CD4-positive, alpha-beta T cell (primary cell): ENCODE data around the gene AGRN. TPM values are rescaled to one million over a fixed set of nuclear protein-coding genes. Genes with fewer than 3 reads are reported as not detected.
"Not testable (repeated sequence)": the region's sequence is repeated elsewhere in the genome, so short reads cannot be mapped to it uniquely, and the experiment has no call there.

Experiments
- ATAC-seq: fragments of 200-7000 bp; cut with Tn5 transposase; one replicate; pipeline ENCODE4 v1.10.0; 2022; ENCODE audit warnings: mild to moderate bottlenecking; ENCODE audit not compliant: poor library complexity
- CTCF ChIA-PET: fragments of 350-600 bp; sonication (Branson Sonifier 250); formaldehyde crosslinking; loops from one replicate; lab custom pipeline; 2021; ENCODE audit warnings: antibody characterized with exemption, inconsistent platforms; lab: Charles Lee
- POLR2A ChIA-PET: fragments of 350-600 bp; sonication (Branson Sonifier 250); formaldehyde crosslinking; loops from one replicate; lab custom pipeline; 2021; ENCODE audit warnings: antibody characterized with exemption, inconsistent platforms; lab: Charles Lee
- DNase-seq, 14 experiments: peaks; one replicate each; pipeline ENCODE4 v3.0.0-alpha.2; 2013 to 2020; ENCODE audit warnings: mixed read lengths in 2 of 14
- H3K27ac ChIP-seq, 2 donors: one replicate each; pipeline versions ENCODE4 v1.5.1 to v1.7.0; 2013; ENCODE audit warnings: low read length in 2 of 2, low read depth in 1 of 2, mild to moderate bottlenecking in 1 of 2
- H3K27me3 ChIP-seq, 2 experiments: 1 replicate in 1 of 2; 2 replicates in 1 of 2; pipeline versions ENCODE4 v1.6.1 to v1.7.0; 2013; ENCODE audit warnings: low read length in 2 of 2, control low read depth in 1 of 2, mild to moderate bottlenecking in 1 of 2, moderate library complexity in 1 of 2; ENCODE audit not compliant: insufficient read depth in 2 of 2, control insufficient read depth in 1 of 2
- H3K36me3 ChIP-seq: one replicate; pipeline ENCODE4 v1.6.1; 2013; ENCODE audit warnings: low read length, control low read depth; ENCODE audit not compliant: insufficient read depth
- H3K4me1 ChIP-seq: one replicate; pipeline ENCODE4 v1.6.1; 2013; ENCODE audit warnings: low read length, control low read depth; ENCODE audit not compliant: insufficient read depth
- H3K4me3 ChIP-seq: one replicate; pipeline ENCODE4 v1.5.1; 2013; ENCODE audit warnings: mild to moderate bottlenecking, low read length, moderate library complexity
- H3K9me3 ChIP-seq, 2 experiments: 1 replicate in 1 of 2; 2 replicates in 1 of 2; pipeline versions ENCODE4 v1.6.1 to v1.7.0; 2013; ENCODE audit warnings: low read length in 2 of 2, mild to moderate bottlenecking in 2 of 2, control low read depth in 1 of 2, moderate library complexity in 1 of 2; ENCODE audit not compliant: control insufficient read depth in 1 of 2, insufficient read depth in 1 of 2
- H3K27ac Mint-ChIP-seq: one replicate; pipeline ENCODE4 v1.8.0; 2020; ENCODE audit warnings: mixed read lengths
- H3K27me3 Mint-ChIP-seq: one replicate; pipeline ENCODE4 v1.8.0; 2021; ENCODE audit warnings: mixed read lengths
- H3K36me3 Mint-ChIP-seq: one replicate; pipeline ENCODE4 v1.8.0; 2021; ENCODE audit warnings: low read depth, mixed read lengths
- H3K4me1 Mint-ChIP-seq: one replicate; pipeline ENCODE4 v1.8.0; 2021; ENCODE audit warnings: low read depth, mixed read lengths
- H3K4me3 Mint-ChIP-seq: one replicate; pipeline ENCODE4 v1.8.0; 2020; ENCODE audit warnings: mild to moderate bottlenecking, mixed read lengths
- H3K9me3 Mint-ChIP-seq: one replicate; pipeline ENCODE4 v1.8.0; 2020; ENCODE audit warnings: mixed read lengths
- CTCF ChIP-seq: fragments of 200-600 bp; IDR thresholded peaks from one replicate; pipeline ENCODE4 v1.8.0; 2022; ENCODE audit warnings: antibody characterized with exemption, mild to moderate bottlenecking
- intact Hi-C, 2 experiments: fragments of 100-400 bp; cut with DNase I in 1 of 2; cut with micrococcal nuclease in 1 of 2; formaldehyde crosslinking; loops; one replicate each; pipeline versions ENCODE4 v1.15.1 to v1.9.0; 2023 to 2025; cut with DNase I, micrococcal nuclease
- total RNA-seq, 174 experiments: library from RNA in 2 of 174; stranded (reverse) in 2 of 174; gene quantifications; one replicate each; pipeline ENCODE4 v1.2.3 and lab custom pipeline; 2021 to 2026

AGRN gene
- total RNA-seq, 2 experiments from 2014 or later: 1.5 to 2.0 TPM

GRCh38 chr1:985126-985525 is 34.8 kb upstream of the AGRN start:
- Histone ChIP-seq H3K36me3 (no peaks in the 10 kb centered on the region), H3K9me3 (no peaks in the 10 kb centered on the region), H3K4me1 (peaks cover 3% of the 10 kb centered on the region), H3K27ac (no peak overlapping the region), H3K27me3 (peaks cover 0 to 14% of the 10 kb centered on the region in 2 experiments), H3K4me3 (no peak overlapping the region)
- peak in 1 of 14 experiments; percentile 8 for DNase-seq
- ChIA-PET POLR2A (no interaction called here), CTCF (interaction anchor here (0.9 to 1.3 kb wide), 3 partner anchors 16 to 306 kb away, joined by 3 to 14 read pairs (median 4); no protein-coding TSS in a partner anchor)
- Mint-ChIP-seq H3K4me3 (no peak overlapping the region), H3K27me3 (peaks cover 19% of the 10 kb centered on the region), H3K36me3 (no peaks in the 10 kb centered on the region), H3K27ac (no peak overlapping the region), H3K9me3 (no peaks in the 10 kb centered on the region), H3K4me1 (no peaks in the 10 kb centered on the region)
- no peak for TF ChIP-seq CTCF
- no peak for ATAC-seq
- intact Hi-C loops: no loop called here

GRCh38 chr1:988061-988460 is 31.9 kb upstream of the AGRN start:
- H3K4me1 ChIP-seq, POLR2A ChIA-PET, H3K36me3 Mint-ChIP-seq, H3K27ac Mint-ChIP-seq, H3K36me3 ChIP-seq, H3K27ac ChIP-seq, ATAC-seq, DNase-seq, intact Hi-C loops, H3K4me3 ChIP-seq, H3K9me3 Mint-ChIP-seq, H3K4me1 Mint-ChIP-seq, H3K4me3 Mint-ChIP-seq: not testable (repeated sequence)
- H3K27me3 Mint-ChIP-seq: peaks cover 20% of the 10 kb centered on the region
- CTCF ChIA-PET: interaction anchor here (2.4 kb wide), 1 partner anchor 14 kb away, joined by 5 read pairs; no protein-coding TSS in a partner anchor
- Histone ChIP-seq H3K27me3 (peaks cover 0 to 13% of the 10 kb centered on the region in 2 experiments), H3K9me3 (peaks cover 0 to 11% of the 10 kb centered on the region in 2 experiments)

GRCh38 chr1:991275-991674 is 28.6 kb upstream of the AGRN start:
- H3K36me3 Mint-ChIP-seq, H3K27ac ChIP-seq, H3K27me3 ChIP-seq, H3K9me3 Mint-ChIP-seq, DNase-seq, H3K4me3 Mint-ChIP-seq, H3K4me1 ChIP-seq, ATAC-seq, H3K27ac Mint-ChIP-seq, H3K4me3 ChIP-seq, intact Hi-C loops, H3K36me3 ChIP-seq: not testable (repeated sequence)
- ChIA-PET POLR2A (interaction anchor here (1.1 kb wide), 1 partner anchor 32 kb away, joined by 3 read pairs; the partner anchor contains the start of gene NOC2L), CTCF (interaction anchor here (1.6 kb wide), 1 partner anchor 73 kb away, joined by 3 read pairs; no protein-coding TSS in a partner anchor)
- peaks cover 10% of the 10 kb centered on the region for H3K4me1 Mint-ChIP-seq
- peaks cover 0 to 16% of the 10 kb centered on the region in 2 experiments for H3K9me3 ChIP-seq
- H3K27me3 Mint-ChIP-seq: peaks cover 22% of the 10 kb centered on the region

GRCh38 chr1:991895-992294 is 28.0 kb upstream of the AGRN start:
- Histone ChIP-seq H3K27ac (no peak overlapping the region), H3K4me1 (peaks cover 8% of the 10 kb centered on the region), H3K27me3 (peaks cover 0 to under 1% of the 10 kb centered on the region in 2 experiments), H3K4me3 (no peak overlapping the region), H3K9me3 (peaks cover 0 to 16% of the 10 kb centered on the region in 2 experiments), H3K36me3 (no peaks in the 10 kb centered on the region)
- DNase-seq (no peak), ATAC-seq (no peak)
- Mint-ChIP-seq H3K4me1 (peaks cover 10% of the 10 kb centered on the region), H3K27me3 (peaks cover 21% of the 10 kb centered on the region), H3K9me3 (peaks cover 4% of the 10 kb centered on the region), H3K4me3 (no peak overlapping the region), H3K27ac (no peak overlapping the region), H3K36me3 (no peaks in the 10 kb centered on the region)
- ChIA-PET POLR2A (interaction anchor here (1.1 kb wide), 1 partner anchor 33 kb away, joined by 3 read pairs; the partner anchor contains the start of gene NOC2L), CTCF (interaction anchor here (1.6 kb wide), 1 partner anchor 72 kb away, joined by 3 read pairs; no protein-coding TSS in a partner anchor)
- TF ChIP-seq CTCF: no peak
- intact Hi-C loops: no loop called here
